Measurements from ENCODE around the gene RREB1. TPM values are rescaled to one million over a fixed set of nuclear protein-coding genes. Genes with fewer than 3 reads are reported as not detected.

The RREB1 gene
- total RNA-seq, 1 donor from 2014 or later: 57.6 TPM

DNA sequence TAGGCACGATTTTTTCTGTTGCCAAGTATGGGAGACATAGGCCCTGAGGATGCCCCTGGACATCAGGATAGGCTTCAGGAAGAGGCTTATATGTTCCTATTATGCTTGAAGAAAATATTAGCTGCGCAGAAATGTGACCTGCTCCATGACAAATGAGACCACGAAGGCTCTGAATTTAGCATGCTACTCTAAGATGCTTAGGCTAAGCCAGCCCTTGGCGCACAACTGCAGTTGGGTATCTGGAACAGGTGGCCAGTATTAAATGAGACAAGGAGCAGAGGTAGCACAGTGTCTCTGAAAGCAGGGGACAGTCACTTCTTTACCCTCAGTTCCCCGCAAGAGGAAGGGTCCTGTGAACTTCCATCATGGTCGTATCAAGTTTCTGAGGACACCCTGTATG is 90.0 kb downstream of the RREB1 start:
- Mint-ChIP-seq H3K36me3 (ENCODE audit: low read depth, unreplicated experiment) (peaks cover 13% of the 10 kb centered on the region), H3K4me3 (ENCODE audit: unreplicated experiment) (no peak overlapping the region), H3K9me3 (ENCODE audit: unreplicated experiment) (no peaks in the 10 kb centered on the region), H3K27ac (ENCODE audit: unreplicated experiment) (no peak overlapping the region), H3K4me1 (ENCODE audit: unreplicated experiment) (peaks cover 18% of the 10 kb centered on the region), H3K27me3 (ENCODE audit: unreplicated experiment) (peaks cover 3% of the 10 kb centered on the region)
- DNase-seq (ENCODE audit: low spot score): no peak
- TF ChIP-seq, protein P1, sequence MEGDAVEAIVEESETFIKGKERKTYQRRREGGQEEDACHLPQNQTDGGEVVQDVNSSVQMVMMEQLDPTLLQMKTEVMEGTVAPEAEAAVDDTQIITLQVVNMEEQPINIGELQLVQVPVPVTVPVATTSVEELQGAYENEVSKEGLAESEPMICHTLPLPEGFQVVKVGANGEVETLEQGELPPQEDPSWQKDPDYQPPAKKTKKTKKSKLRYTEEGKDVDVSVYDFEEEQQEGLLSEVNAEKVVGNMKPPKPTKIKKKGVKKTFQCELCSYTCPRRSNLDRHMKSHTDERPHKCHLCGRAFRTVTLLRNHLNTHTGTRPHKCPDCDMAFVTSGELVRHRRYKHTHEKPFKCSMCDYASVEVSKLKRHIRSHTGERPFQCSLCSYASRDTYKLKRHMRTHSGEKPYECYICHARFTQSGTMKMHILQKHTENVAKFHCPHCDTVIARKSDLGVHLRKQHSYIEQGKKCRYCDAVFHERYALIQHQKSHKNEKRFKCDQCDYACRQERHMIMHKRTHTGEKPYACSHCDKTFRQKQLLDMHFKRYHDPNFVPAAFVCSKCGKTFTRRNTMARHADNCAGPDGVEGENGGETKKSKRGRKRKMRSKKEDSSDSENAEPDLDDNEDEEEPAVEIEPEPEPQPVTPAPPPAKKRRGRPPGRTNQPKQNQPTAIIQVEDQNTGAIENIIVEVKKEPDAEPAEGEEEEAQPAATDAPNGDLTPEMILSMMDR (IDR thresholded peaks at IDR 0.05; ENCODE audit: unreplicated experiment): no peak

DNA sequence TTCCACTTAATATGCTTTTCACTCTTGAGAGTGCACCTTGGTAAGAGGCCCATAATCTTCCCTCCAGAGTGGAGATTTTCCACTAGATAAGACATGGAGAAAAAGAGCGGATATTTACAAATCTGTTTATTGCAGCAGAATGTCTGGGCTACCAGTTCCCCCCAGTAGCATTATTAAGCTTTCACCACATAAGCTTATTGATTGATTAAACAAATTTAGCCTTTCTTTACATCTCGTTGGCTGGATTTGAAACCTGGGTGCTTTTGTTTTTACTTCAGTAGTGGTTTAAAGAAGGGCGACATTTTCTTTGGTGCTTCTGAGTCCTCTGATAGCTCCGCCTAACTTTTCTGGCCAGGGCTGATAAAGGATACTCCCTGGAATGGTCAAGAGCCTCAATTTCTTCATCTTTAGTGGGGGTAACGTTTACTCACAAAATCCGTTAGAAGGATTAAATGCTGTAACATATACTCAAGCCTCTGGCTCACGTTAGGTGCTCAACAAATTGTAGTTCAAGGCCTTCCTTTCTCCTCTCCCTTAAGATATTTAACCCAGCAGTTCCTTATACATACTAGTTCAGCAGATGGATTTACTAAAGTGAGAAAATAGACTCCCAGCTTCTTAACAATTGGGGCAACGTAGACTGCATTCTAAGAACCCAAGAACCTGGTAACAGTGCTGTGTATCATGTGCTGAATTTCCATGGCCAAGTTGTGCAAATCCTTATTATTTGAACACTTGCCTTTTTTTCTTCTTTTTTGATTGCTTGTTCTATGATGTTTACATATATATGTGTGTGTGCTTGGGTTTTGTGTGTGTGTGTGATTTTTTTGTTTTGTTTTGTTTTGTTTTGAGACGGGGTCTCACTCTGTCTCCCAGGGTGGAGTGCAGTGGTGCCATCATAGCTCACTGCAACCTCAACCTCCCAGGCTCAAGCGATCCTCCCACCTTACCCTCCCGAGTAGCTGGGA is 91.4 kb downstream of the RREB1 start:
- no peak for DNase-seq (ENCODE audit: low spot score)
- Mint-ChIP-seq H3K4me1 (ENCODE audit: unreplicated experiment) (peaks cover 19% of the 10 kb centered on the region), H3K27me3 (ENCODE audit: unreplicated experiment) (peaks cover 5% of the 10 kb centered on the region), H3K36me3 (ENCODE audit: low read depth, unreplicated experiment) (peaks cover 18% of the 10 kb centered on the region), H3K27ac (ENCODE audit: unreplicated experiment) (no peak overlapping the region), H3K9me3 (ENCODE audit: unreplicated experiment) (no peaks in the 10 kb centered on the region), H3K4me3 (ENCODE audit: unreplicated experiment) (no peak overlapping the region)
- TF ChIP-seq, protein P1 (IDR thresholded peaks at IDR 0.05; ENCODE audit: unreplicated experiment): no peak

DNA sequence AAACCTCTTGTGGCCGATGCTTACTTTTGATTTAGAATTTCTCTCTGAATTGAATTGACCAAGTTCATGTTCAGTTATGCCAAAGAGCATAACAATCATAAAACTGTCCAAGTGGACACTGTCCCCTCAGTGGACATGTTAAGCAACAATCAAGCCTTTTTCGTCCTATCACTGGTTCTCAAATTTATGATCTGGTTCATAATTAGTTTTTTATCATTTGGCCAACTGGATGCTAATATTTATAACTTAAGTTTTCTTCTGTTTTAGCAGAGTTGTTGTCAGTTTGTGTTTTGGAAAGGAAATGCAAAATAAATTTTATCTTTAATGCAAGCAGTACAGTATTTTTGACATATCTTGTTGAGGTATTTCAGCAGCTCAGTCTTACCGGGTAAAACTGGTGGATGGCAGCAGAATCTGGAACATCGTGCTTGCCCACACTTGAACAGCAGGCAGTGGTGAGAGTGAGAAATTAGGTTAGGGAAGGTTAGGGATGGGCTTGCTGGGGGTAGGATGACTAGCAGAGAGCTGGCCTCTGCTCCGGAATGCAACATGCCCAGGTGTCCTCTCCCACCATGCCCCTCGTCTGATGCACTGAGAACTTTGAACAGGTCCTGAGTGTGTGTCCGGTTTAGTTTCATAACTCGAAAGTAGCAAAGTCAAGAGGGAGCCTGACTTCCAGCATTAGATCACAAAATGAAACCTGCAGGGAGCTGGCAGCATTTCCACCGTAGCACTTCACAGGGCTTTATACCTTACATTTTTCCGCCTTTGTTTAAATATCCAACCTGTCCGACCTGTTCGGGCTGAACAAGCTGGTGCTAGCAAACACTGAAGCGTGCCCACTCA is 93.1 kb downstream of the RREB1 start:
- TF ChIP-seq, protein P1 (IDR thresholded peaks at IDR 0.05; ENCODE audit: unreplicated experiment): no peak
- peaks cover 25% of the 10 kb centered on the region for H3K36me3 Mint-ChIP-seq (ENCODE audit: low read depth, unreplicated experiment)
- peaks cover 6% of the 10 kb centered on the region for H3K4me1 Mint-ChIP-seq (ENCODE audit: unreplicated experiment)
- H3K4me3 Mint-ChIP-seq (ENCODE audit: unreplicated experiment): no peak overlapping the region
- H3K27ac Mint-ChIP-seq (ENCODE audit: unreplicated experiment): no peak overlapping the region
- no peaks in the 10 kb centered on the region for H3K9me3 Mint-ChIP-seq (ENCODE audit: unreplicated experiment)
- H3K27me3 Mint-ChIP-seq (ENCODE audit: unreplicated experiment): peaks cover 5% of the 10 kb centered on the region
- DNase-seq (ENCODE audit: low spot score): no peak

DNA sequence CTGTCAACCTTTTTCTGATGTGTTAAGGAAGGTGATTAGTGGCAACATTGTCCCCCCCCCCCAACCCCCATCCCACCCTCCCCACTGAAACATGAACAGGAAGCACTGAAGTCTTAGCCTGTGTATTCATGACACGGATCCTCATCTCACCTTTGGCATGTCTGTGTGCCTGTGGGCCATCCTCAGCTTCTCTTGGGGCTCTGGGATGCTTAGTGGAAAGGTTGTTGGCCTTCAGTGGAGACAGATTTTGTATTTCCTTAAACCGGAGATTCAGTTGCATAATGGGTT is 93.6 kb downstream of the RREB1 start:
- H3K4me3 Mint-ChIP-seq (ENCODE audit: unreplicated experiment): no peak overlapping the region
- H3K9me3 Mint-ChIP-seq (ENCODE audit: unreplicated experiment): no peaks in the 10 kb centered on the region
- DNase-seq (ENCODE audit: low spot score): no peak
- H3K27me3 Mint-ChIP-seq (ENCODE audit: unreplicated experiment): peaks cover 5% of the 10 kb centered on the region
- peaks cover 26% of the 10 kb centered on the region for H3K36me3 Mint-ChIP-seq (ENCODE audit: low read depth, unreplicated experiment)
- no peak overlapping the region for H3K27ac Mint-ChIP-seq (ENCODE audit: unreplicated experiment)
- H3K4me1 Mint-ChIP-seq (ENCODE audit: unreplicated experiment): peaks cover 2% of the 10 kb centered on the region
- TF ChIP-seq, protein P1 (IDR thresholded peaks at IDR 0.05; ENCODE audit: unreplicated experiment): no peak

All from endothelial cell (in vitro differentiated cells).